H1 (cell line): ENCODE measurements around the gene YWHAE.

ENCODE experiments used
- ATF2 ChIP-seq: IDR thresholded peaks from 2 replicates; pipeline ENCODE4 v1.6.1; 2012; ENCODE audit warnings: low read length, inconsistent platforms
- CTCF ChIP-seq, 3 experiments: IDR thresholded peaks; 1 replicate in 2 of 3; 2 replicates in 1 of 3; pipeline versions ENCODE4 v1.5.1 to v1.6.1; 2011; ENCODE audit warnings: low read length in 3 of 3, mild to moderate bottlenecking in 3 of 3, inconsistent platforms in 2 of 3, low read depth in 1 of 3, moderate library complexity in 1 of 3; ENCODE audit not compliant: insufficient read depth in 1 of 3; ENCODE audit errors: control extremely low read depth in 1 of 3
- EZH2 ChIP-seq: fragments of 200-600 bp; sonication (generic); IDR thresholded peaks from 2 replicates; pipeline ENCODE4 v1.7.1; 2012; ENCODE audit warnings: low read depth, mild to moderate bottlenecking, moderate library complexity, low read length, inconsistent platforms; ENCODE audit not compliant: severe bottlenecking
- MAFK ChIP-seq: IDR thresholded peaks from 2 replicates; pipeline ENCODE4 v1.6.1; 2012; ENCODE audit warnings: low read depth, mild to moderate bottlenecking, improper control_type of control experiment, low read length
- POLR2A ChIP-seq, 2 experiments: IDR thresholded peaks; 1 replicate in 1 of 2; 2 replicates in 1 of 2; pipeline ENCODE4 v1.6.1; 2011; ENCODE audit warnings: low read depth in 2 of 2, low read length in 2 of 2, mild to moderate bottlenecking in 2 of 2; ENCODE audit errors: control extremely low read depth in 1 of 2
- RAD21 ChIP-seq, 2 experiments: IDR thresholded peaks in 1 of 2; conservative IDR thresholded peaks in 1 of 2; 2 replicates each; pipeline ENCODE4 v1.6.1; 2011; ENCODE audit warnings: low read depth in 2 of 2, low read length in 2 of 2, improper control_type of control experiment in 1 of 2, inconsistent platforms in 1 of 2, mild to moderate bottlenecking in 1 of 2, moderate library complexity in 1 of 2
- SIN3A ChIP-seq, 2 experiments: IDR thresholded peaks in 1 of 2; conservative IDR thresholded peaks in 1 of 2; 2 replicates each; pipeline ENCODE4 v1.6.1; 2011 to 2012; ENCODE audit warnings: low read length in 2 of 2, improper control_type of control experiment in 1 of 2, low read depth in 1 of 2, mild to moderate bottlenecking in 1 of 2
- SUZ12 ChIP-seq: fragments of 200-600 bp; sonication (generic); IDR thresholded peaks from 2 replicates; pipeline ENCODE4 v1.6.1; 2012; ENCODE audit warnings: mild to moderate bottlenecking, inconsistent platforms, low read length, moderate library complexity, mixed read lengths
- TAF1 ChIP-seq: IDR thresholded peaks from 2 replicates; pipeline ENCODE4 v1.6.1; 2011; ENCODE audit warnings: mild to moderate bottlenecking, low read depth, low read length
- USF2 ChIP-seq: IDR thresholded peaks from 2 replicates; pipeline ENCODE4 v1.6.1; 2011; ENCODE audit warnings: low read length, improper control_type of control experiment
- ZNF274 ChIP-seq: IDR thresholded peaks from 2 replicates; pipeline ENCODE4 v1.7.0; 2012; ENCODE audit warnings: low read length, borderline replicate concordance; ENCODE audit errors: extremely low read depth

- TF ChIP-seq CTCF (IDR thresholded peaks at IDR 0.05; ENCODE audit: control extremely low read depth in 1 of 3, insufficient read depth in 1 of 3, low read depth in 1 of 3, low read length in 3 of 3) = no peak
- no peak for TF ChIP-seq ZNF274
- TF ChIP-seq USF2 = no peak
- TF ChIP-seq EZH2 = no peak
- no peak for TF ChIP-seq RAD21 (IDR thresholded peaks at IDR 0.05 in 1 of 2, conservative IDR thresholded peaks at IDR 0.05 in 1 of 2; ENCODE audit: low read depth in 2 of 2, low read length in 2 of 2)
- no peak for TF ChIP-seq POLR2A (IDR thresholded peaks at IDR 0.05; ENCODE audit: control extremely low read depth in 1 of 2, low read depth in 2 of 2, low read length in 2 of 2)
- no peak for TF ChIP-seq SIN3A (conservative IDR thresholded peaks at IDR 0.05 in 1 of 2, IDR thresholded peaks at IDR 0.05 in 1 of 2; ENCODE audit: low read depth in 1 of 2, low read length in 2 of 2)
- TF ChIP-seq TAF1 = no peak
- TF ChIP-seq MAFK = no peak
- TF ChIP-seq ATF2 = no peak
- no peak for TF ChIP-seq SUZ12
Observed at GRCh38 chr17:1391577-1391976, 8.4 kb downstream of the YWHAE start.
